RWPE2 (cell line): ENCODE measurements around the gene PRPF19.

Experiments
- ATAC-seq: fragments of 200-7000 bp; cut with Tn5 transposase; 3 replicates; pipeline ENCODE4 v1.9.1; 2021; ENCODE audit warnings: low read depth
- DNase-seq: peaks from one replicate; pipeline ENCODE4 v3.0.0-alpha.2; 2020; ENCODE audit warnings: low spot score
- H3K27ac ChIP-seq: fragments of 450-650 bp; 2 replicates; pipeline ENCODE4 v1.5.1; 2017; ENCODE audit warnings: mild to moderate bottlenecking; ENCODE audit not compliant: poor library complexity, severe bottlenecking
- H3K27me3 ChIP-seq: fragments of 250-450 bp; sonication (Bioruptor Pico); 2 replicates; pipeline ENCODE4 v1.5.1; 2021; ENCODE audit warnings: mild to moderate bottlenecking, moderate library complexity; ENCODE audit not compliant: insufficient read depth, poor library complexity, severe bottlenecking
- H3K36me3 ChIP-seq: fragments of 250-450 bp; sonication (Bioruptor Pico); 2 replicates; pipeline ENCODE4 v1.5.1; 2020; ENCODE audit warnings: low read depth, mild to moderate bottlenecking, moderate library complexity
- H3K4me1 ChIP-seq: fragments of 250-450 bp; sonication (Bioruptor Pico); 2 replicates; pipeline ENCODE4 v1.5.1; 2021; ENCODE audit warnings: mild to moderate bottlenecking, moderate library complexity; ENCODE audit not compliant: insufficient read depth, poor library complexity, severe bottlenecking
- H3K4me3 ChIP-seq: fragments of 250-450 bp; sonication (Bioruptor Pico); 2 replicates; pipeline ENCODE4 v1.5.1; 2021; ENCODE audit warnings: mild to moderate bottlenecking, moderate library complexity; ENCODE audit not compliant: severe bottlenecking
- H3K9me3 ChIP-seq: fragments of 250-450 bp; sonication (Bioruptor Pico); 2 replicates; pipeline ENCODE4 v1.5.1; 2021; ENCODE audit warnings: mild to moderate bottlenecking, moderate library complexity; ENCODE audit not compliant: severe bottlenecking
- CTCF ChIP-seq: fragments of 450-650 bp; IDR thresholded peaks from one replicate; pipeline ENCODE4 v1.5.1; 2017; ENCODE audit warnings: mild to moderate bottlenecking, moderate library complexity; ENCODE audit not compliant: poor library complexity, severe bottlenecking

PRPF19 gene

GRCh38 chr11:60873533-60873932 lies 32.9 kb downstream of the PRPF19 start:
- no peak for TF ChIP-seq CTCF
- no peaks in the 10 kb centered on the region for H3K9me3 ChIP-seq
- no peaks in the 10 kb centered on the region for H3K27me3 ChIP-seq
- ATAC-seq (no peak), DNase-seq (no peak)
- H3K36me3 ChIP-seq, result no peaks in the 10 kb centered on the region; the same call in 1 of the 2 replicates
- no peak overlapping the region for H3K4me3 ChIP-seq
- H3K27ac ChIP-seq, result no peak overlapping the region
- H3K4me1 ChIP-seq, result no peaks in the 10 kb centered on the region

- Histone ChIP-seq H3K36me3 (no peaks in the 10 kb centered on the region), H3K27ac (no peak overlapping the region), H3K4me1 (no peaks in the 10 kb centered on the region), H3K4me3 (no peak overlapping the region), H3K9me3 (no peaks in the 10 kb centered on the region), H3K27me3 (no peaks in the 10 kb centered on the region)
- ATAC-seq (no peak; the same call in 2 of the 3 replicates), DNase-seq (no peak)
- TF ChIP-seq CTCF, result no peak
Observed at GRCh38 chr11:60872961-60873524, 33.3 kb downstream of the PRPF19 start.

- DNase-seq (no peak), ATAC-seq (no peak)
- no peak overlapping the region for H3K4me3 ChIP-seq
- no peaks in the 10 kb centered on the region for H3K27me3 ChIP-seq
- H3K36me3 ChIP-seq, result no peaks in the 10 kb centered on the region
- H3K4me1 ChIP-seq, result no peaks in the 10 kb centered on the region
- H3K9me3 ChIP-seq, result no peaks in the 10 kb centered on the region
- TF ChIP-seq CTCF, result no peak
- H3K27ac ChIP-seq, result no peak overlapping the region
Observed at GRCh38 chr11:60872124-60872960, 34.0 kb downstream of the PRPF19 start.

- Histone ChIP-seq H3K27ac (no peak overlapping the region), H3K36me3 (no peaks in the 10 kb centered on the region), H3K4me1 (no peaks in the 10 kb centered on the region), H3K27me3 (no peaks in the 10 kb centered on the region), H3K9me3 (no peaks in the 10 kb centered on the region), H3K4me3 (no peak overlapping the region)
- TF ChIP-seq CTCF, result no peak
- DNase-seq, result no peak
- no peak for ATAC-seq
Observed at GRCh38 chr11:60871378-60872061, 34.9 kb downstream of the PRPF19 start.
